PC-3 (cell line): Measurements from ENCODE around the gene ABLIM1. TPM values are rescaled to one million over a fixed set of nuclear protein-coding genes. Genes with fewer than 3 reads are reported as not detected.

Experiments
- ATAC-seq: fragments of 200-7000 bp; cut with Tn5 transposase; 2 replicates; pipeline ENCODE4 v1.9.1; 2020; ENCODE audit warnings: mild to moderate bottlenecking, moderate library complexity
- BruUV-seq: library from RNA; stranded (reverse); fragments of 400-500 nt; replicated peaks from 2 replicates; lab custom pipeline; 2021; lab: Mats Ljungman, UMichigan
- CTCF ChIA-PET: fragments of 300-600 bp; sonication (Branson Sonifier 250); formaldehyde crosslinking; loops from one replicate; lab custom pipeline; 2022; ENCODE audit warnings: antibody characterized with exemption; lab: Charles Lee
- POLR2A ChIA-PET: fragments of 300-600 bp; sonication (Branson Sonifier 250); formaldehyde crosslinking; loops from one replicate; lab custom pipeline; 2022; ENCODE audit warnings: antibody characterized with exemption; ENCODE audit not compliant: unreplicated experiment; lab: Charles Lee
- DNase-seq: peaks from one replicate; pipeline ENCODE4 v3.0.0-alpha.2; 2015
- H2AFZ ChIP-seq: fragments of 300-600 bp; sonication (generic); 2 replicates; pipeline ENCODE4 v1.6.0; 2016; ENCODE audit warnings: antibody characterized with exemption, low read length
- H3F3A ChIP-seq: fragments of 300-600 bp; sonication (generic); one replicate; pipeline ENCODE4 v1.6.0; 2017; ENCODE audit warnings: antibody characterized with exemption, low read length, control low read depth, mild to moderate bottlenecking; ENCODE audit not compliant: unreplicated experiment
- H3K27ac ChIP-seq: fragments of 300-600 bp; sonication (generic); 2 replicates; pipeline ENCODE4 v1.5.1; 2016; ENCODE audit warnings: mild to moderate bottlenecking, low read length
- H3K27me3 ChIP-seq: fragments of 300-600 bp; sonication (generic); 2 replicates; pipeline ENCODE4 v1.6.1; 2016; ENCODE audit warnings: low read length, mixed read lengths
- H3K36me3 ChIP-seq: fragments of 300-600 bp; sonication (generic); 2 replicates; pipeline ENCODE4 v1.6.1; 2016; ENCODE audit warnings: low read depth, mixed run types, low read length, mixed read lengths
- H3K4me1 ChIP-seq: fragments of 300-600 bp; sonication (generic); 2 replicates; pipeline ENCODE4 v1.5.1; 2016; ENCODE audit warnings: low read length; ENCODE audit not compliant: insufficient read depth
- H3K4me2 ChIP-seq: fragments of 300-600 bp; sonication (generic); 2 replicates; pipeline ENCODE4 v1.6.0; 2016; ENCODE audit warnings: low read length
- H3K4me3 ChIP-seq: fragments of 300-600 bp; sonication (generic); 2 replicates; pipeline ENCODE4 v1.5.1; 2016; ENCODE audit warnings: mild to moderate bottlenecking, low read length, mixed read lengths
- H3K79me2 ChIP-seq: fragments of 300-600 bp; sonication (generic); 2 replicates; pipeline ENCODE4 v1.6.1; 2017; ENCODE audit warnings: low read length, mixed read lengths
- H3K9ac ChIP-seq: fragments of 300-600 bp; sonication (generic); 2 replicates; pipeline ENCODE4 v1.6.0; 2016; ENCODE audit warnings: mild to moderate bottlenecking, low read length
- H3K9me2 ChIP-seq: fragments of 300-600 bp; sonication (generic); replicated peaks from 2 replicates; pipeline ENCODE4 v1.6.1; 2016; ENCODE audit warnings: mixed run types, low read length, mixed read lengths
- H3K9me3 ChIP-seq: fragments of 300-600 bp; sonication (generic); 2 replicates; pipeline ENCODE4 v1.6.1; 2016; ENCODE audit warnings: low read length, mixed read lengths
- H4K20me1 ChIP-seq: fragments of 300-600 bp; sonication (generic); 2 replicates; pipeline ENCODE4 v1.6.1; 2016; ENCODE audit warnings: low read length, mixed read lengths
- CTCF ChIP-seq: fragments of 300-600 bp; sonication (generic); conservative IDR thresholded peaks from 2 replicates; pipeline ENCODE4 v1.5.1; 2017; ENCODE audit warnings: antibody characterized with exemption, low read depth, mild to moderate bottlenecking, low read length
- EZH2 ChIP-seq: fragments of 300-600 bp; sonication (generic); IDR thresholded peaks from one replicate; pipeline ENCODE4 v1.6.1; 2017; ENCODE audit warnings: antibody characterized with exemption, mild to moderate bottlenecking, low read length; ENCODE audit not compliant: unreplicated experiment
- EZH2phosphoT487 ChIP-seq: fragments of 300-600 bp; sonication (generic); IDR thresholded peaks from 2 replicates; pipeline ENCODE4 v1.6.1; 2018; ENCODE audit warnings: mild to moderate bottlenecking, antibody characterized with exemption, low read length, borderline replicate concordance
- intact Hi-C: fragments of 100-400 bp; cut with micrococcal nuclease; formaldehyde crosslinking; loops from 2 replicates; pipeline ENCODE4 v1.9.0; 2023
- total RNA-seq: library from RNA; depleted of rRNA; stranded (reverse); fragments of >200 nt; gene quantifications from 2 replicates; pipeline ENCODE4 v1.2.3, GENCODE V29; 2014

ABLIM1 gene
- total RNA-seq, 1 experiment from 2014 or later: 12.3 TPM

- no peak overlapping the region for H3K9ac ChIP-seq
- no peak overlapping the region for H3K4me3 ChIP-seq
- TF ChIP-seq CTCF: no peak
- no peak for TF ChIP-seq EZH2phosphoT487
- TF ChIP-seq EZH2: no peak
- no peaks in the 10 kb centered on the region for H3K36me3 ChIP-seq
- BruUV-seq: no TSS peak
- no peaks in the 10 kb centered on the region for H3K27me3 ChIP-seq
- ChIA-PET CTCF (interaction anchor here (0.6 kb wide), 1 partner anchor 242 kb away, joined by 7 read pairs; no protein-coding TSS in a partner anchor), POLR2A (no interaction called here)
- no peaks in the 10 kb centered on the region for H3K9me2 ChIP-seq
- no peaks in the 10 kb centered on the region for H3K79me2 ChIP-seq
- H3K4me2 ChIP-seq: no peak overlapping the region
- no peaks in the 10 kb centered on the region for H3F3A ChIP-seq
- no peak overlapping the region for H3K27ac ChIP-seq
- no peaks in the 10 kb centered on the region for H3K9me3 ChIP-seq
- H2AFZ ChIP-seq: no peak overlapping the region
- DNase-seq (no peak), ATAC-seq (no peak)
- no peaks in the 10 kb centered on the region for H4K20me1 ChIP-seq
- intact Hi-C loops: no loop called here
- H3K4me1 ChIP-seq: peaks cover 6% of the 10 kb centered on the region; the same call in 1 of the 2 replicates
Measured at GRCh38 chr10:114487815-114488536, 170.1 kb downstream of the ABLIM1 start.

DNA sequence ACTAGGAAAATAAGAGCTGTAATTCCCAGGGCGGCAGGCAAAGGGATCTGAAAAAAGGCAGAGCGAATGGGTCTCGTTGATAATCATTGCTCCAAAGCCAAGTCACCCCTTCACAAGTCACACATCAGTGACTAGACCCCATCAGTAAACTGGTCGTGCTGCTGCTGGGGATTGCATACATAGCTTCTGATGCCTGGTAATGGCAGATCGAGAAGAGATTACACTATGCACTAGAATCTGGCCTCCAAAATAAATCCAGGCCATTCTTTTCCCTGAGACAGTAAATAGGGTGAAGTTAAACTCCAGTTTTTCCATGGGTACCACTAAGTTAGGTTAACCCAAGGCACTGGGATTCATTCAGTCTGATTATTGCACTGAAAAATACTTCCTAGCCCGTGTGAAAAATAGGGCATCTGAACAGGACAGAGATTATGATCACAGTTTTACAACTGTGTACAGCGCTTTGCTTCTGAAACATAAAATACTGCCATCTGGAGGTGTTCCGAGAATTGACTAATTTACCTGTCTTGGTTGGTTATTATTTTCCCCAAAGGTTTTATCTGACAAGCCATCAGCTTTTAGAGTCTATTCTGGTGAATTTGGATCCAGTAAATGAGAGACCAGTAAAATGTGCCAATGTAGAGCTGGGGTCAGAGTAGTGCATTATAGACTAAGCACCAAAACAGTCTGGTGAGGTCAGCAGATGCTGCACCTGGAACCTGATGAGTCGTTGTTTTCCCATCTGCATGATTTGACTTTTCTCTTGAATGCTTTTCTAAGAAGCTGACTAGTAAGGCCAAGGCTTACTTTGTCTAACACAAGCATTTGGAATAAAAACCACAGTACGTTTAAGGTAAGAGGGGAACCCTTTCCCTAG lies 170.9 kb downstream of the ABLIM1 start:
- H3K79me2 ChIP-seq: no peaks in the 10 kb centered on the region
- no peaks in the 10 kb centered on the region for H3K27me3 ChIP-seq
- ATAC-seq (no peak), DNase-seq (peak; percentile 41)
- no peak for TF ChIP-seq EZH2phosphoT487
- peak; percentile 48; the same call in 1 of the 2 replicates for TF ChIP-seq CTCF
- TF ChIP-seq EZH2: no peak
- no peaks in the 10 kb centered on the region for H3K9me2 ChIP-seq
- no peaks in the 10 kb centered on the region for H3F3A ChIP-seq
- no peaks in the 10 kb centered on the region for H4K20me1 ChIP-seq
- H3K36me3 ChIP-seq: no peaks in the 10 kb centered on the region
- intact Hi-C loops: no loop called here
- H3K9ac ChIP-seq: no peak overlapping the region
- ChIA-PET POLR2A (no interaction called here), CTCF (interaction anchor here (0.6 kb wide), 1 partner anchor 243 kb away, joined by 7 read pairs; no protein-coding TSS in a partner anchor)
- no peak overlapping the region for H3K4me3 ChIP-seq
- peaks cover 6% of the 10 kb centered on the region; the same call in 1 of the 2 replicates for H3K4me1 ChIP-seq
- no peak overlapping the region for H3K4me2 ChIP-seq
- no peak overlapping the region for H3K27ac ChIP-seq
- no peaks in the 10 kb centered on the region for H3K9me3 ChIP-seq
- no peak overlapping the region for H2AFZ ChIP-seq
- no TSS peak for BruUV-seq
